ENCODE data around the gene ST3GAL3.

DNA sequence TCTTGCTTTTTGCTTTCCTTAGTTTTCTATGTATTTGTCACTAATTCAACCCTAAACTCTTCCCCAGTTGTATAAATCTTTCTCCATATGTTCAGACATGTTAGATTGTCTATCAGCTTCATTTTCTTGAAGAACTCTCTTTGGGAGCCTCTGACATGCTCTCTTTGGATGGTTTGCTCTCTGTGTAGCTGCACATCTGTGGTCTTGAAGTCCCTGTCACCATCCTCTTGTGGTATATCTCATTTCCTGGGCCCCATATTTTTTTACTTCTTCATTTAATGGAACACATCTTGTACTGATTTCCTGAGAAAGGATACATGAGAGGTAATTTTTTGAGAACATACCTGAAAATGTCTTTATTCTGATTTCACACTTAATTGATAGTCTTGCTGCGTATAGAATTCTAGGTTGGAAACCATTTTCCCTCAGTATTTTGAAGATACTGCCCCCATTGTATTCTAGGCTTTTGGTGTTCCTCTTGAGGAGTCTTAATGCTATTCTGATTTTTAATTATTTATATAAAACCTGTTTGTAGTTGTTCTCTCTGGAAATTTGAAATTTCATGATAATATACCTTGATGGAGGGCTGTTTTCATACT lies 72.6 kb downstream of the ST3GAL3 start:
- TF ChIP-seq, protein P1, sequence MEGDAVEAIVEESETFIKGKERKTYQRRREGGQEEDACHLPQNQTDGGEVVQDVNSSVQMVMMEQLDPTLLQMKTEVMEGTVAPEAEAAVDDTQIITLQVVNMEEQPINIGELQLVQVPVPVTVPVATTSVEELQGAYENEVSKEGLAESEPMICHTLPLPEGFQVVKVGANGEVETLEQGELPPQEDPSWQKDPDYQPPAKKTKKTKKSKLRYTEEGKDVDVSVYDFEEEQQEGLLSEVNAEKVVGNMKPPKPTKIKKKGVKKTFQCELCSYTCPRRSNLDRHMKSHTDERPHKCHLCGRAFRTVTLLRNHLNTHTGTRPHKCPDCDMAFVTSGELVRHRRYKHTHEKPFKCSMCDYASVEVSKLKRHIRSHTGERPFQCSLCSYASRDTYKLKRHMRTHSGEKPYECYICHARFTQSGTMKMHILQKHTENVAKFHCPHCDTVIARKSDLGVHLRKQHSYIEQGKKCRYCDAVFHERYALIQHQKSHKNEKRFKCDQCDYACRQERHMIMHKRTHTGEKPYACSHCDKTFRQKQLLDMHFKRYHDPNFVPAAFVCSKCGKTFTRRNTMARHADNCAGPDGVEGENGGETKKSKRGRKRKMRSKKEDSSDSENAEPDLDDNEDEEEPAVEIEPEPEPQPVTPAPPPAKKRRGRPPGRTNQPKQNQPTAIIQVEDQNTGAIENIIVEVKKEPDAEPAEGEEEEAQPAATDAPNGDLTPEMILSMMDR (IDR thresholded peaks at IDR 0.05): no peak
- TF ChIP-seq POLR2A (IDR thresholded peaks at IDR 0.05): no peak

Measured in testis (tissue), 2 donors.